Fibroblast of upper back skin (primary cell): Measurements from ENCODE around the gene PDZRN3.
A peak's percentile ranks its signal among the peaks of the same experiment; 100 is the strongest.
"Not testable (repeated sequence)": the region's sequence is repeated elsewhere in the genome, so short reads cannot be mapped to it uniquely, and the experiment has no call there.

Source experiments
- DNase-seq: peaks from one replicate; pipeline ENCODE4 v3.0.0-alpha.2; 2013

The PDZRN3 gene

GRCh38 chr3:73484656-73485248 lies 140.0 kb downstream of the PDZRN3 start:
- DNase-seq: no peak

- no peak for DNase-seq
Observed at GRCh38 chr3:73481888-73482287, 142.9 kb downstream of the PDZRN3 start.

- DNase-seq: peak; percentile 77
Observed at GRCh38 chr3:73480187-73480672, 144.5 kb downstream of the PDZRN3 start.

- DNase-seq: no peak
Observed at GRCh38 chr3:73479325-73479724, 145.4 kb downstream of the PDZRN3 start.

GRCh38 chr3:73478858-73479257 lies 145.9 kb downstream of the PDZRN3 start:
- no peak for DNase-seq

GRCh38 chr3:73475717-73476116 lies 149.0 kb downstream of the PDZRN3 start:
- no peak for DNase-seq

GRCh38 chr3:73475175-73475574 lies 149.6 kb downstream of the PDZRN3 start:
- DNase-seq: no peak

- no peak for DNase-seq
Observed at GRCh38 chr3:73474619-73475018, 150.1 kb downstream of the PDZRN3 start.

GRCh38 chr3:73473898-73474416 lies 150.8 kb downstream of the PDZRN3 start:
- DNase-seq: no peak

GRCh38 chr3:73473181-73473897 lies 151.4 kb downstream of the PDZRN3 start:
- no peak for DNase-seq

- DNase-seq: no peak
Observed at GRCh38 chr3:73471986-73472787, 152.6 kb downstream of the PDZRN3 start.

GRCh38 chr3:73470860-73471259 lies 153.9 kb downstream of the PDZRN3 start:
- peak; percentile 37 for DNase-seq

GRCh38 chr3:73469331-73469730 lies 155.4 kb downstream of the PDZRN3 start:
- DNase-seq: no peak

GRCh38 chr3:73467211-73467610 lies 157.5 kb downstream of the PDZRN3 start:
- DNase-seq: no peak

GRCh38 chr3:73465926-73466325 lies 158.8 kb downstream of the PDZRN3 start:
- no peak for DNase-seq

GRCh38 chr3:73464126-73464525 lies 160.6 kb downstream of the PDZRN3 start:
- not testable (repeated sequence) for DNase-seq

GRCh38 chr3:73461547-73461946 lies 163.2 kb downstream of the PDZRN3 start:
- peak; percentile 67 for DNase-seq

- no peak for DNase-seq
Observed at GRCh38 chr3:73459711-73460110, 165.0 kb downstream of the PDZRN3 start.

- DNase-seq: peak; percentile 71
Observed at GRCh38 chr3:73453666-73454065, 171.1 kb downstream of the PDZRN3 start.

GRCh38 chr3:73452729-73453128 lies 172.0 kb downstream of the PDZRN3 start:
- no peak for DNase-seq

GRCh38 chr3:73451301-73451944 lies 173.3 kb downstream of the PDZRN3 start:
- no peak for DNase-seq

- peak; percentile 16 for DNase-seq
Observed at GRCh38 chr3:73449774-73450173, 175.0 kb downstream of the PDZRN3 start.

GRCh38 chr3:73448761-73449301 lies 175.9 kb downstream of the PDZRN3 start:
- no peak for DNase-seq
